Testis (tissue), 3 donors: ENCODE data around the gene ELAVL4. TPM values are rescaled to one million over a fixed set of nuclear protein-coding genes. Genes with fewer than 3 reads are reported as not detected.

ENCODE experiments used
- DNase-seq: peaks from one replicate; pipeline ENCODE4 v3.0.0-alpha.2; 2019
- H3K27ac ChIP-seq, 2 donors: fragments of 200-600 bp; sonication (generic); one replicate each; pipeline ENCODE4 v1.5.1; 2019
- H3K27me3 ChIP-seq: fragments of 200-600 bp; sonication (generic); one replicate; pipeline ENCODE4 v1.5.1; 2019
- H3K36me3 ChIP-seq: fragments of 200-600 bp; sonication (generic); one replicate; pipeline ENCODE4 v1.5.1; 2017; ENCODE audit warnings: low read depth; ENCODE audit errors: missing control alignments
- H3K4me1 ChIP-seq: fragments of 200-600 bp; sonication (generic); one replicate; pipeline ENCODE4 v1.5.1; 2019
- H3K4me3 ChIP-seq, 2 donors: fragments of 200-600 bp; sonication (generic); one replicate each; pipeline ENCODE4 v1.5.1; 2017 to 2019
- H3K9me3 ChIP-seq: fragments of 200-600 bp; sonication (generic); one replicate; pipeline ENCODE4 v1.5.1; 2017
- CTCF ChIP-seq, 3 experiments: fragments of 450-650 bp in 2 of 3; fragments of 200-600 bp in 1 of 3; sonication (generic) in 1 of 3; IDR thresholded peaks; one replicate each; pipeline ENCODE4 v1.5.1; 2016 to 2019; ENCODE audit warnings: antibody characterized with exemption in 3 of 3, mild to moderate bottlenecking in 2 of 3, moderate library complexity in 1 of 3
- POLR2A ChIP-seq: fragments of 450-650 bp; IDR thresholded peaks from one replicate; pipeline ENCODE4 v1.6.1; 2017; ENCODE audit warnings: antibody characterized with exemption, mild to moderate bottlenecking, moderate library complexity
- WGBS, 2 donors: methylation state at CpG; one replicate each; pipeline ENCODE4 v1.1.5; 2018; 5-methylcytosine and 5-hydroxymethylcytosine counted together
- intact Hi-C: fragments of 100-400 bp; cut with DNase I; formaldehyde crosslinking; loops from one replicate; pipeline ENCODE4 v1.15.1; 2023; ENCODE audit warnings: low total_unique reads
- polyA plus RNA-seq: library from polyadenylated mRNA; stranded (reverse); fragments of 350-450 nt; fragmentation: Illumina TruSeq; extraction: RNeasy Lipid Tissue Mini Kit (QIAGEN cat#74804); gene quantifications from one replicate; pipeline ENCODE4 v1.2.3, GENCODE V29; 2014; ENCODE audit warnings: low read depth, low replicate concordance; ENCODE audit not compliant: insufficient read depth
- total RNA-seq, 2 donors: library from RNA; depleted of rRNA; stranded (reverse); fragments of >200 nt; gene quantifications; one replicate each; pipeline ENCODE4 v1.2.3, GENCODE V29; 2016

ELAVL4 gene
- total and polyA plus RNA-seq, 3 donors from 2014 or later: 9.0 to 21.0 (median 12.1) TPM

GRCh38 chr1:50132347-50132894 lies 23.7 kb downstream of the ELAVL4 start:
- Histone ChIP-seq H3K27ac (no peak overlapping the region), H3K4me3 (no peak overlapping the region), H3K9me3 (no peaks in the 10 kb centered on the region), H3K36me3 (no peaks in the 10 kb centered on the region), H3K27me3 (no peaks in the 10 kb centered on the region), H3K4me1 (no peaks in the 10 kb centered on the region)
- intact Hi-C loops: no loop called here
- TF ChIP-seq POLR2A (no peak), CTCF (IDR thresholded peaks at IDR 0.05) (no peak)
- 30 to 40% methylated on average over 3 of the region's 3 CpGs for WGBS, 2 donors
- DNase-seq: no peak

GRCh38 chr1:50135716-50136115 lies 27.0 kb downstream of the ELAVL4 start:
- no peaks in the 10 kb centered on the region for H3K9me3 ChIP-seq
- intact Hi-C loops: no loop called here
- no peaks in the 10 kb centered on the region for H3K27me3 ChIP-seq
- TF ChIP-seq CTCF (IDR thresholded peaks at IDR 0.05) (no peak), POLR2A (no peak)
- H3K4me3 ChIP-seq: no peak overlapping the region
- H3K27ac ChIP-seq: no peak overlapping the region
- no peaks in the 10 kb centered on the region for H3K36me3 ChIP-seq
- WGBS, 2 donors: 83 to 88% methylated on average over 2 of the region's 2 CpGs
- DNase-seq: no peak
- H3K4me1 ChIP-seq: no peaks in the 10 kb centered on the region

- intact Hi-C loops: no loop called here
- H3K4me3 ChIP-seq: no peak overlapping the region
- no peaks in the 10 kb centered on the region for H3K9me3 ChIP-seq
- no peaks in the 10 kb centered on the region for H3K27me3 ChIP-seq
- no peak for DNase-seq
- 62 to 70% methylated on average over 10 of the region's 10 CpGs for WGBS, 2 donors
- TF ChIP-seq CTCF (IDR thresholded peaks at IDR 0.05) (no peak), POLR2A (no peak)
- H3K36me3 ChIP-seq: no peaks in the 10 kb centered on the region
- H3K4me1 ChIP-seq: no peaks in the 10 kb centered on the region
- H3K27ac ChIP-seq: no peak overlapping the region
Observed at GRCh38 chr1:50139339-50140181, 30.8 kb downstream of the ELAVL4 start.

GRCh38 chr1:50140182-50140447 lies 31.4 kb downstream of the ELAVL4 start:
- Histone ChIP-seq H3K27ac (no peak overlapping the region), H3K4me3 (no peak overlapping the region), H3K4me1 (no peaks in the 10 kb centered on the region), H3K36me3 (no peaks in the 10 kb centered on the region), H3K9me3 (no peaks in the 10 kb centered on the region), H3K27me3 (no peaks in the 10 kb centered on the region)
- no peak for DNase-seq
- WGBS, 2 donors: 87 to 89% methylated on average over 1 of the region's 1 CpG
- TF ChIP-seq CTCF (IDR thresholded peaks at IDR 0.05) (no peak), POLR2A (no peak)
- intact Hi-C loops: no loop called here
